Stimulated activated naive CD8-positive, alpha-beta T cell treated with anti-CD3 and anti-CD28 coated beads, Interleukin-15, Interleukin-2, amounts not matched to agents 100 ng/mL and 50 ng/mL, for 24 hours (primary cell): ENCODE results near the gene MTARC2.

Experiments
- H3K27ac Mint-ChIP-seq: one replicate; pipeline ENCODE4 v1.8.0; 2021; ENCODE audit warnings: mild to moderate bottlenecking, mixed read lengths
- H3K27me3 Mint-ChIP-seq: one replicate; pipeline ENCODE4 v1.8.0; 2021; ENCODE audit warnings: mixed read lengths
- H3K36me3 Mint-ChIP-seq: one replicate; pipeline ENCODE4 v1.8.0; 2021; ENCODE audit warnings: low read depth, mixed read lengths
- H3K4me1 Mint-ChIP-seq: one replicate; pipeline ENCODE4 v1.8.0; 2021; ENCODE audit warnings: low read depth, mixed read lengths
- H3K4me3 Mint-ChIP-seq: one replicate; pipeline ENCODE4 v1.8.0; 2021; ENCODE audit warnings: mild to moderate bottlenecking, mixed read lengths
- H3K9me3 Mint-ChIP-seq: one replicate; pipeline ENCODE4 v1.8.0; 2021; ENCODE audit warnings: mixed read lengths

Gene MTARC2

DNA sequence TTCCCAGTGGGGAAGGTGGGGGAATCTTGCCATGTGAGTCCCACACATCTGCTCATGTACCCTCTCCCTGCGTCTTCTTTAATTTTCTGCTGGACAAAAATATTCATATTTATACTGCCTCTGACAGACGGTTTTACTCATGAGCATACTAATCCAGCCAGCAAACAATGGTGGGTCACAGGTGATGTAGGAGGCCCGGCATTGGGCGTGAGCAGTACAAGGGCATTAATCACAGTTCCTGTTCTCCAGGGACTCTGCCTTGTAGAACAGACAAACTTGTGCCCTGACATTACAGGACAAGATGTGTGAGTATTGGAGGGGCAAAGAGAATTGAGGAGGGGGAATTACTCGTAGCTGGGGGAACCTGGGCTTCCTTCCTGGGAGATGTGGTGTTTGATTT lies 63.6 kb downstream of the MTARC2 start:
- Mint-ChIP-seq H3K27ac (no peak overlapping the region), H3K4me3 (no peak overlapping the region), H3K36me3 (no peaks in the 10 kb centered on the region), H3K27me3 (peaks cover 16% of the 10 kb centered on the region), H3K4me1 (peaks cover 3% of the 10 kb centered on the region), H3K9me3 (no peaks in the 10 kb centered on the region)

DNA sequence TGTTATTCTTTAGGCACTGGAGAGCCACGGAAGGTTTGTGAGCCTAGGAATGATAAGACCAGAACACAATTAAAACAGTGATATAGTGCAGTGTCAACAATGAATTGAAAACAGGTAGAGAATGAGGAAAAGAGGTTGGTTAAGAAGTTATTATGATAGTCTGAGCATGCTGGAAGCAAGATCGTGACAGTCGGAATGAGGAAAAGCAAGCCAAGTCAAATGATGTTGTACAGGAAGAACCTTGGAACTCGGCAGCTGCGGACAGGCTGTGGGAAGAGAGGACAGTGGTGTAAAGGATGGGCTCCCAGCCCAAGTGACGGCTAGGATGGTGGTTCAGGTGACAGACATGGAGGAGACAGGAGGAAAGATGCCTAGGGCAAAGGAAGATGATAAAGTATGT lies 64.2 kb downstream of the MTARC2 start:
- Mint-ChIP-seq H3K27me3 (peaks cover 16% of the 10 kb centered on the region), H3K36me3 (no peaks in the 10 kb centered on the region), H3K4me3 (no peak overlapping the region), H3K27ac (no peak overlapping the region), H3K4me1 (peaks cover 3% of the 10 kb centered on the region), H3K9me3 (no peaks in the 10 kb centered on the region)

GRCh38 chr1:220813013-220813412 lies 64.9 kb downstream of the MTARC2 start:
- Mint-ChIP-seq H3K27ac (no peak overlapping the region), H3K36me3 (no peaks in the 10 kb centered on the region), H3K4me3 (no peak overlapping the region), H3K9me3 (no peaks in the 10 kb centered on the region), H3K4me1 (peaks cover 3% of the 10 kb centered on the region), H3K27me3 (peaks cover 16% of the 10 kb centered on the region)

- Mint-ChIP-seq H3K4me1 (peaks cover 2% of the 10 kb centered on the region), H3K9me3 (no peaks in the 10 kb centered on the region), H3K27me3 (peaks cover 16% of the 10 kb centered on the region), H3K4me3 (no peak overlapping the region), H3K36me3 (no peaks in the 10 kb centered on the region), H3K27ac (no peak overlapping the region)
These were observed 67.3 kb downstream of the MTARC2 start for GRCh38 chr1:220815409-220815808.

DNA sequence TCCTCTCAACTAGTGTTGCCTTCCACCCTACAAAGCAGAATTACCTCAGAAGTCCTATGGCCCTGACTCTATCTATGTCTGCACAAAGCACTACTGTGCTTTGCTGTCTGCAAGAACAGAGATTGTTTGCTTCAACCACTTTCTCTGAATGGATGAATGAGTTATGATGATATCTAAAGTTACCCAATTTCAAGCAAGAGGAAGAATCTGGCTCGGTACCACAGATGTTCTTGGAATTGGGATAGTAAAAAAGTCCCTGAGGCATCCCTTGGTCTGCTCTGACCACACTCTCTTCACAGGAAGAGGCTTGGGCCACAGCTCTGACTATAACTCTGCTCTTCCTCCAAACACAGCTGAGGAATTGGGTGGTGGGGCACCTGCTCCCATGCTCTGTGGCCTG lies 69.8 kb downstream of the MTARC2 start:
- no peaks in the 10 kb centered on the region for H3K4me1 Mint-ChIP-seq
- no peak overlapping the region for H3K4me3 Mint-ChIP-seq
- H3K27ac Mint-ChIP-seq = no peak overlapping the region
- H3K27me3 Mint-ChIP-seq = peaks cover 18% of the 10 kb centered on the region
- no peaks in the 10 kb centered on the region for H3K9me3 Mint-ChIP-seq
- H3K36me3 Mint-ChIP-seq = no peaks in the 10 kb centered on the region

DNA sequence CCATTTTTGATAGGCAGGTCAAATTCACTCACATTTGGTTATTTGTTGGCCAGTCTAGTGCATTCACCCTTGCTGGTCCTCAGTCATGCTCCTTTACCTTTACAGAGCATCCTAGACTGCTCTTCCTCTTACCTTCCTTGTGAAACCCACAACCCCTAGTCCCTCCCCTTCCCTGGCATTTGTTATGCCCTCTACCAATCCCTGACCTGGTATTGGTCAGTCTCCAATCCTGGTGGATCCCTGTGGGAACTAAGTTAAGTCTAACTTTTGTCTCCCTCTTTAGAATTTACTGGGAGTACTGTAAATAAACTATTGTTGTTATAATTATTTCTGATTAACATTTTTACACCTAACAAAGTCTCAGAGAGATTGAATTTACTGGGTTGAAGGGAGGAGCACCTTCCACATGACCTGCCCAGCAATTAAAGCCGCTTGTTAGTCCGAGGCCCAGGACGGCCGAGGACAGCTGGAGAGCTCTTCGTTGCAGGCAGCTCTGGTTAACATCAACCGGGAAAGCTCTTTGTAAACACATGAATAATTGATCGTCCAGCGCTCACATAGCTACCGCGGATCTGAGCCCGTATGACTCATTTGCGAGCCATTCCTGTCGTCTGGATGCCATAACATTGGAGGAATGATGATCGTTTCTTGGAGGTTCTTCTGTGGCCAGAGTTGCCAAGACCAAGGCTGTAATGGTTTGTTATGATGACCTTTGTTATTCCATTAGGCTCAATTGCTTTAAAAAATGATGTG lies 70.5 kb downstream of the MTARC2 start:
- H3K27me3 Mint-ChIP-seq = peaks cover 19% of the 10 kb centered on the region
- no peak overlapping the region for H3K4me3 Mint-ChIP-seq
- H3K9me3 Mint-ChIP-seq = no peaks in the 10 kb centered on the region
- no peaks in the 10 kb centered on the region for H3K4me1 Mint-ChIP-seq
- no peak overlapping the region for H3K27ac Mint-ChIP-seq
- H3K36me3 Mint-ChIP-seq = no peaks in the 10 kb centered on the region

DNA sequence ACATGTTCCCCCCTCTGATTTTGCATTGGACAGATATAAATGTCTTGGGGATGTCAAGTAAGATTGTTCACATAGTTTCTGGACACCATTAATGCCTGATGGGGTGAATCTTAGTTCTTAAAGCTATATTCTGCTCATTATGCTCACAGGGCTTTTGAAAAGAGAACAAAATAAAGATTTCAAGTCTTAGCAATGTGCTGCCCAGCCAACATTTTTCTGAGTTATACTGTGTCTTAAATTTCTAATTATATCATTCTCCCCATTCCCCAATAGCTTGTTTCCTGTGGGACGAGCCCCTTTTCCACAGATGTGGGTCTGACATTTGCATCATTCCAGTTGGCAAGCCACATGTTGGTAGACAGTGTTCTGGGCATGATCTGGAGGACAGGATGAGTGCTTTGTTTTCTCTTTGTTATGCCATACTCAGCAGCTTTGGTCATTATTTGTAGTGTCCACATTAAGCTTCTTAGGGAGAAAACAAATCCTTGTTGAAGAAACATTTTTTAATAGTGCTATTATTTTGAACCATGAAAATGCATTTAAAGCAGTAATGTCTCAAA lies 71.4 kb downstream of the MTARC2 start:
- H3K4me3 Mint-ChIP-seq = no peak overlapping the region
- H3K4me1 Mint-ChIP-seq = no peaks in the 10 kb centered on the region
- H3K27ac Mint-ChIP-seq = no peak overlapping the region
- H3K9me3 Mint-ChIP-seq = no peaks in the 10 kb centered on the region
- H3K36me3 Mint-ChIP-seq = no peaks in the 10 kb centered on the region
- H3K27me3 Mint-ChIP-seq = peaks cover 15% of the 10 kb centered on the region

GRCh38 chr1:220824031-220824989 lies 76.2 kb downstream of the MTARC2 start:
- Mint-ChIP-seq H3K9me3 (no peaks in the 10 kb centered on the region), H3K36me3 (no peaks in the 10 kb centered on the region), H3K4me3 (no peak overlapping the region), H3K27ac (no peak overlapping the region), H3K27me3 (peaks cover 15% of the 10 kb centered on the region), H3K4me1 (no peaks in the 10 kb centered on the region)

- Mint-ChIP-seq H3K27me3 (peaks cover 16% of the 10 kb centered on the region), H3K4me3 (no peak overlapping the region), H3K36me3 (no peaks in the 10 kb centered on the region), H3K4me1 (no peaks in the 10 kb centered on the region), H3K9me3 (no peaks in the 10 kb centered on the region), H3K27ac (no peak overlapping the region)
These were observed 77.9 kb downstream of the MTARC2 start for GRCh38 chr1:220825819-220826551.

DNA sequence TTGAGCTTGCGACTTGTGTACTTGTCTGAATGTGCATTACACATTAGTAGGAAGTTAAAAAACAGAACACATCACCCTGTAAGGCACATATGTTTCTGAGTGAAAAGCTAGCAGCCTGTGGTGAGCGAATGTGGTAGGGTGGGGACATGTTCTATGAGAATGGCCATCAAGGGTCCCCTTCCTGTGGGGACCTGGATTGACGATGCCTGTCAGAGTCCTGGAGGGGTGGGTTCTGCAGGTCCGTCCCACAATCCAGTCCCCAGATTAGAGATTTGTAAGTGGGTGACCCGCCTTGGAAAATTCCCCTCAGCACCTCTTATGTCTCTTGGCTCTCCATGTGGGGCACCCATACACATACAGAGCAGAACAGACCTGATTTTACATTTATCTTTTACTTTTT lies 78.6 kb downstream of the MTARC2 start:
- H3K4me1 Mint-ChIP-seq = no peaks in the 10 kb centered on the region
- H3K27me3 Mint-ChIP-seq = peaks cover 20% of the 10 kb centered on the region
- no peaks in the 10 kb centered on the region for H3K36me3 Mint-ChIP-seq
- no peak overlapping the region for H3K27ac Mint-ChIP-seq
- H3K9me3 Mint-ChIP-seq = no peaks in the 10 kb centered on the region
- no peak overlapping the region for H3K4me3 Mint-ChIP-seq

- H3K36me3 Mint-ChIP-seq = no peaks in the 10 kb centered on the region
- peaks cover 14% of the 10 kb centered on the region for H3K27me3 Mint-ChIP-seq
- no peaks in the 10 kb centered on the region for H3K4me1 Mint-ChIP-seq
- H3K9me3 Mint-ChIP-seq = no peaks in the 10 kb centered on the region
- H3K4me3 Mint-ChIP-seq = no peak overlapping the region
- no peak overlapping the region for H3K27ac Mint-ChIP-seq
These were observed 79.5 kb downstream of the MTARC2 start for GRCh38 chr1:220827445-220828178.

- Mint-ChIP-seq H3K4me1 (no peaks in the 10 kb centered on the region), H3K36me3 (no peaks in the 10 kb centered on the region), H3K9me3 (no peaks in the 10 kb centered on the region), H3K27me3 (peaks cover 11% of the 10 kb centered on the region), H3K27ac (no peak overlapping the region), H3K4me3 (no peak overlapping the region)
These were observed 80.0 kb downstream of the MTARC2 start for GRCh38 chr1:220828179-220828490.

GRCh38 chr1:220828950-220829586 lies 80.9 kb downstream of the MTARC2 start:
- Mint-ChIP-seq H3K27ac (peak overlapping the region; percentile 28), H3K9me3 (no peaks in the 10 kb centered on the region), H3K4me3 (no peak overlapping the region), H3K4me1 (no peaks in the 10 kb centered on the region), H3K36me3 (no peaks in the 10 kb centered on the region), H3K27me3 (peaks cover 7% of the 10 kb centered on the region)

DNA sequence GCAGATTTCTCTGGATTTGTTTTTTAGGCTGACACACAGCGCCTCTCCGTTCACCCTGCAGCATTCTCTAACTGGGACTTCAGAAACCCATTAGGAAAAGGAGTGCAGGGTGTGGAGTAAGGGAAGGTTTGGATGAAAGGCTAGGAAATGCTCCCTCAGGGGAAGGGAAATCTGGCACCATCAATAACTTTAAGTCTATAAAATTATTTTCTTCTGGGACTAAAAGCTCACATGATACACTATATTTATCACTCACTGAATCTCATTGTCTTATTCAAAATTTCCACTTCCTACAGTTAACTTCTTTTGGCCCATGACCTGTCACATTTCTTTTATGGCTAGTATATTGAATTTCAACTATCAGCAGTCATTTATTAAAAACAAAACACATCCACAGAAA lies 85.3 kb downstream of the MTARC2 start:
- Mint-ChIP-seq H3K36me3 (no peaks in the 10 kb centered on the region), H3K4me1 (no peaks in the 10 kb centered on the region), H3K27me3 (peaks cover 12% of the 10 kb centered on the region), H3K4me3 (no peak overlapping the region), H3K9me3 (no peaks in the 10 kb centered on the region), H3K27ac (no peak overlapping the region)
